ENCODE results near the gene EPHB2. TPM values are rescaled to one million over a fixed set of nuclear protein-coding genes. Genes with fewer than 3 reads are reported as not detected.

EPHB2 gene
- total RNA-seq, 6 experiments from 2014 or later = 13.1 to 36.4 (median 30.9) TPM

DNA sequence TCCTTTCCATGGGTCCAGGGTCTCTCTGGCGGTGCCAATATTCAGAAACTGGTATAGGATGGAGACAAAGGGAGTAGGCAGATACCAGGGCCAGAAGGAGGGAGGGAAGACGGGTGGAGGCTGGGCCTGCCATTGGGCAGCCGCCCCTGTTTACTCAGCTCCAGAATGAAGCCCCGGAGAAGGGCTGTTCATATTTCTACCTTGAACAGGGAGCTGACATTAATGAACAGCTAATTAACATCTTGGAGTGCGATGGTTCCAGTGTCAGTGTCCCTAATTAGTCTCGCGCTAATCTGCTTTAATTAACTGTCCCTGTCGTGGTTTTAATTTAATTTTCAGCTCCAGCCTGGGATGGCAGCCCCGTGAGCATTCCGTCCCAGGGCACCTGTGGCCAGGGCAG lies 113.8 kb downstream of the EPHB2 start:
- H3K9me3 Mint-ChIP-seq = no peaks in the 10 kb centered on the region
- H3K4me1 Mint-ChIP-seq (ENCODE audit: low read depth) = peaks cover 26% of the 10 kb centered on the region
- H3K27ac Mint-ChIP-seq = no peak overlapping the region
- DNase-seq = no peak
- TF ChIP-seq CTCF (IDR thresholded peaks at IDR 0.05) = no peak
- no peaks in the 10 kb centered on the region; the same call in 1 of the 2 replicates for H3K27me3 Mint-ChIP-seq (ENCODE audit: insufficient read depth)
- no peak overlapping the region for H3K4me3 Mint-ChIP-seq
- H3K36me3 Mint-ChIP-seq (ENCODE audit: low read depth) = no peaks in the 10 kb centered on the region

DNA sequence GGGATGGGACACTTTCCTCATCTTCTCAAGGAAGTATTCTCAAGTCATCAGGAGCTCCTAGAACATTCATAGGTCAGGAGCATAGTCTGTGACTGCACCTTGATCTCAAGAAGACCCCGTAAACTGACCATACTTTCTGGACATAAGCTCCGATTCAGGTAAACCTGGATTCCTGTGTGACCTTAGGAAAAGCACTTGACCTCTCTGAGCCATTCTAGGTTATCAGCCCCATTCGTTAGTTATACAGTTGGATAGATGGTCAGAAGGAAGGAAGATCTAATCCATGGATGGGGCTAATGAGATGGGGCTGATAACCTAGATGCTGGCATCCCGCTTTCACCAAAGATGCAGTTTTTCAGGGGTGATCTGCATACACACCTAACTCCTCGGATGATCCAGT lies 114.3 kb downstream of the EPHB2 start:
- H3K36me3 Mint-ChIP-seq (ENCODE audit: low read depth) = no peaks in the 10 kb centered on the region
- peaks cover 26% of the 10 kb centered on the region for H3K4me1 Mint-ChIP-seq (ENCODE audit: low read depth)
- no peaks in the 10 kb centered on the region; the same call in 1 of the 2 replicates for H3K27me3 Mint-ChIP-seq (ENCODE audit: insufficient read depth)
- TF ChIP-seq CTCF (IDR thresholded peaks at IDR 0.05) = no peak
- DNase-seq = no peak
- H3K27ac Mint-ChIP-seq = no peak overlapping the region
- H3K9me3 Mint-ChIP-seq = no peaks in the 10 kb centered on the region
- H3K4me3 Mint-ChIP-seq = no peak overlapping the region

DNA sequence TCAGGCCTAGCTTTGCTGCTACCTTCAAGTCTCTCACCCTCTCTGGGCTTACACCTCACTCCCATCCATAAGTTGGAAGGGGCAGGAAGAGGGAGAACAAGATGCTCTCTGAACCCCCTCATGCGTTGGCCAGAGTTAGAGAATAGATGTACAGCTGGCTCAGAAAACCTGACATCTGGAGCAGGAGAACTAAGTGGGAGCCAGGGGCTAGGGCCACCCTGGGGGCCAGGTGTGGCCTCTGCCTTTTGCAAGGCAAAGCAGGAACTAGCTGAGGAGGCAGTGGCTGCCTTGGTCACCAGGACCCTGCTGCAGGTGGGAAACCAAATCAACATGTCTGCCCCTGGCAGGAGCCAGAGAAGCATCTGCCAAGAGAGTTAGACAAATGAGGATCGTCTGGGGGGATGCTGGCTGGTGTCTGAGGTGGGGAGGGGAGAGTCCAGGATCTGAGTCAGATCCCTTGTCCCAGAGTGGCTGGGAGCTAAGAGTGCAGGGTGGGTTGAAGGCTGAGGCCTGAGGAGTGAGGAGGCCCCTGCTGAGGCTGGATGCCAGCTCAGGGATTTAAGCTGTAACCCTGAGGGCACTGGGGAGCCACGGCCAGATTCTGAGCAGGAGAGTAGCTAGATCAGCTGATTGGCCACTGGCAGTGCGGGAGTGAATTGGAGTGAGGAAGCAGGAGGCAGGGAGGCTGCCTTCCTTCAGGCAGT lies 115.0 kb downstream of the EPHB2 start:
- H3K4me1 Mint-ChIP-seq (ENCODE audit: low read depth) = peaks cover 27% of the 10 kb centered on the region
- no peak for DNase-seq
- no peak overlapping the region for H3K4me3 Mint-ChIP-seq
- no peak overlapping the region; the same call in 1 of the 2 replicates for H3K27ac Mint-ChIP-seq
- H3K36me3 Mint-ChIP-seq (ENCODE audit: low read depth) = no peaks in the 10 kb centered on the region
- no peaks in the 10 kb centered on the region; the same call in 1 of the 2 replicates for H3K27me3 Mint-ChIP-seq (ENCODE audit: insufficient read depth)
- no peak for TF ChIP-seq CTCF (IDR thresholded peaks at IDR 0.05)
- no peaks in the 10 kb centered on the region for H3K9me3 Mint-ChIP-seq

DNA sequence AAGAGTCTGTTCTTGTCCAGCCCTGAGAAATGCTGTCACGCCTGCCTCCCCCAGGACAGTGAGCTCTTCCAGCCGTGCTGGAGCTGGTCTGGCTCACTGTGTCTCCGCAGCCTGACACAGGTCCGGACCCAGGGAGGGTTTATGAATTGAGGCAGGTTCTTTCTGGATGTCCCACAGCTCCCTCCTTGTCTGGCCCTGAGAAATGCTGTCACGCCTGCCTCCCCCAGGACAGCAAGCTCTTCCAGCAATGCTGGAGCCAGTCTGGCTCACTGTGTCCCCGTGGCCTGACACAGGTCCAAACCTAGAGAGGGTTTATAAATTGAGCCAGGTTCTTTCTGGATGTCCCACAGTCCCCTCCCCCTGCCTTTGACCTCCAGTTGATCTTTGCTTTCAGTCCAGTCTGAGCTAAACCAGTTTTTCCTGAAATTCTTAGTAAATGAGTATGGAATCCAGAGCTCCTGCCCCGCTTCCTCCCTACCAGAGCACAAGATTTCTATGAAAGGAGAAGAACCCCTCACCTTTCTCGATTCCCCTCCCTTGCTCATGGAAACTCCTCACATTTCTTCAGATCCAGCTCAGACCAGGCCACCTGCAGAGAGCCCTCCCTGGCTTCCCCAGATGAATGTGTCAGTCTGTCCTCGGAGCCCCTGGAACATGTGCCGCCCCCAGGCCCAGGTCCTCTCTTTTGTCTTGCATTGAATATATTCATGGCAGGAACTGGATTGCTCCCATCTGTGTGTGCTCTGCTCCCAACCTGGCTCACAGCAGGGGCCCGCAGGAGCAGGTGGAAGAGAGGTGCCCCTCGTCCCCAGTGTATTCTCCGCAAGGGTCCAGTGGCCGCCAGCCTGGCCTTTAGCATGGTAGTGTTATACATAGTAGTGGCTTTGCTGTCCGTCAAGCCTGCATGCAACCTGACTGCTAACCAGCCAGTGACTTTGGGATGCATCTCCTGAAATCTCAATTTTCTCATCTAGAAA lies 116.3 kb downstream of the EPHB2 start:
- no peak for DNase-seq
- TF ChIP-seq CTCF (IDR thresholded peaks at IDR 0.05) = no peak
- Mint-ChIP-seq H3K4me1 (ENCODE audit: low read depth) (peaks cover 40% of the 10 kb centered on the region), H3K9me3 (no peaks in the 10 kb centered on the region), H3K36me3 (ENCODE audit: low read depth) (no peaks in the 10 kb centered on the region), H3K4me3 (no peak overlapping the region), H3K27me3 (ENCODE audit: insufficient read depth) (peaks cover 2% of the 10 kb centered on the region; the same call in 1 of the 2 replicates), H3K27ac (no peak overlapping the region)

DNA sequence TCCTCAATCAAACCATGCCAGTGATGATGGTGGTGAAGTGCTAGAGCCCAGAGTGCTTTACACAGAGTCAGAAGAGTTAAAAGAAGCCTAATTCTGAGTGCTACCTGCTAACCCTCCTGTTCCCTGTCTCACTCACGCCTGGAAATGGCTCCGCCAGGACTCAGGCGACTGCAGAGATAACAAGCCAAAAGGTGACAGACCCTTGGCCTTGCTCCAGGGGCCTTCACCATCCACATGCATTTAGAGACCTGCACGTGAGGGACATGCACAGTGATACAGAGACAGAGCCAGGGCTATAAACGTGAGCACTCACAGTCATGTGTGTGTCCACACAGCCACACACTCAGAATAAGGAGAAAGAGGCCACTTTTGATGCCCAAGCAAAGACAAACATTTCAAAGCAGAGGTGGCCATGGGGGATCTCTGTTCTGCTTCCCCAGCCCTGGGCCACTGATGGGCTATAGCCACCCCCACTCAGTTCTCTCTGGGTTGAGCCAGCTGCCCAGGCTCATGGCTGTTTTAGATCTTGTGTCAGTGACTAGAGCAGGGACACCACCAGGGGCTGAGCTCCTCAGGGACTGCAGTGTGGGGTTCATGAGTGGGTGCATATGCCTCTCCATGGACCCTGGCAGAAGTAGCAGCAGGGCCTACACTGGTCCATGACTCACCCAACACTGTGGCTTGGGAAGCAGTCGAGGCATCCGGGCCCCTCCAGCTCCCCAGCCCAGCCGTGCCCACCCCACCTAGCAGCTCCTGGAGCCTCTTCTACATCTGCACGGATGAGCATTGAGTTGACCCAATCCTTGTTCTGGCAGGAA lies 117.2 kb downstream of the EPHB2 start:
- no peak for TF ChIP-seq CTCF (IDR thresholded peaks at IDR 0.05)

More for the DNA sequence above, 117.2 kb downstream of the EPHB2 start:
- Mint-ChIP-seq H3K27me3 (ENCODE audit: insufficient read depth) (peaks cover 2% of the 10 kb centered on the region; the same call in 1 of the 2 replicates), H3K4me1 (ENCODE audit: low read depth) (peaks cover 50% of the 10 kb centered on the region), H3K27ac (no peak overlapping the region), H3K36me3 (ENCODE audit: low read depth) (no peaks in the 10 kb centered on the region), H3K4me3 (no peak overlapping the region), H3K9me3 (no peaks in the 10 kb centered on the region)
- no peak for DNase-seq
